NCI-H446 (cell line): Measurements from ENCODE around the gene LYPD6.
"Not testable (repeated sequence)": the region's sequence is repeated elsewhere in the genome, so short reads cannot be mapped to it uniquely, and the experiment has no call there.

Experiments used
- DNase-seq, 2 experiments: peaks; one replicate each; lab custom pipeline; 2025; lab: John Stamatoyannopoulos, UW

Gene LYPD6

DNA sequence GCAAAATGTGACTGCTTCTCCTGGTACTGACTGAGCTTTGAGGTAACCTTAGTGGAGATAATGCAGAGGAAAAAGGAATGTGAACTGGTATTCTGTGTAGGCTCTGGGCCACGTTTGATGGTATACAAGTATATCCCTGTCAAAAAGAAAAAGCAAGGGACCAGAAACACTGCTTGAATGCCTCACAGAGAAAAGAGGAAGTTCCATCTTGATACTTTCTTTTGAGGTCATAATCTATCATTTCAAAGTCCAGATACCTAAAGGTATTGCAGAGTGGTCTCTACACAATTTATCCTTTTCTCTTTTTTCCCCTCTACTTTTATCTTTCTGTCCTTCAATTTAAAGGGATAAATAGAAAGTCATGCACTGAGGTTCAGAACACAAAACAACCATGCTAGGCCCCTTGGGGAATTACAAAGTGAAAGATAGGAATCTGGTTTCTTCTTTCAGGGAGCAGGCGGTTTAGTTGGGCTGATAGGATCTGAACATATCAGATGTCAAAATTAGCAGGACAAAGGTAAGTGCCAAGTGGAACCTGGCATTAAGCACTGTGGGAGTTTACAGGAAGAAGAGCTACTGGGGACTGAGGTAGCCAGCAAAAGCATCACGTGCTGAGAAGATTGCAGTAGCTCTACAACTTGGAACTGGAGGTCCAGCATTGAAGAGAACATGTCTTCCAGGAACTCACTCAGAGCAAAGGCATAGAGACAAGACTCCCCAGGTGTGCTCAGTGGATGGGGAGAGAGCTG is 121.2 kb downstream of the LYPD6 start:
- DNase-seq = no peak

DNA sequence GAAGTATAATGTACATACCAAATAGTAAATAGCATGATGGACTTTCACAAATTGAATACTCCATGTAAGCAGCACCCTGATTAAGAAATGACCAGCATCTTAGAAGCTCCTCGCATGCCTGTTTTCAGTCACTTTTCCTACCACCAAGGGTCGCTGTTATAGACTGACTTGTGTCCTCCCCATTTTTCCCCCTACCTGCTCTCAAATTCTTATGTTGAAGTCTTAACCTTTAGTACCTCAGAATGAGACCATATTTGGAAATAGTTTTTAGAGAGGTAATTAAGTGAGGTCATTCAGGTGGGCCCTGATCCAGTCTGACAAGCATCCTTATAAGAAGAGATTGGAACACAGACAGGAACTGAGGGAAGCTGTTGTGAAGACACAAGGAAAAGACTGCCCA is 125.9 kb downstream of the LYPD6 start:
- no peak for DNase-seq

DNA sequence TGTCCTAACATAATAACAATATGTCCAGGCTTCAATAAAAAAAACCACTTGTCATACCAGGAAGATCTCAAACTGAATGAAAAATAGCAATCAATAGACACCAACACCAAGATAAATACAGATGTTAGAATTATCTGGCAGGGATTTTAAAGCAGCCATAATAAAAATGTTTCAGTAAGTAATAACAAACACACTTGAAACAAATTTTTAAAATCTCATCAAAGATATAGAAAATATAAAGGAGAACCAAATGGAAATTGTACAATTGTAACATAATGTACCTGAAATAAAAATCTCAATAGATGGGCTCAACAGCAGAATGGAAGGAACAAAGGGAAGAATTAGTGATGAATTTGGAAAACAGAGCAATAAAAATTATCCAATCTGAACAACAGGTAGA is 128.1 kb downstream of the LYPD6 start:
- DNase-seq = no peak

DNA sequence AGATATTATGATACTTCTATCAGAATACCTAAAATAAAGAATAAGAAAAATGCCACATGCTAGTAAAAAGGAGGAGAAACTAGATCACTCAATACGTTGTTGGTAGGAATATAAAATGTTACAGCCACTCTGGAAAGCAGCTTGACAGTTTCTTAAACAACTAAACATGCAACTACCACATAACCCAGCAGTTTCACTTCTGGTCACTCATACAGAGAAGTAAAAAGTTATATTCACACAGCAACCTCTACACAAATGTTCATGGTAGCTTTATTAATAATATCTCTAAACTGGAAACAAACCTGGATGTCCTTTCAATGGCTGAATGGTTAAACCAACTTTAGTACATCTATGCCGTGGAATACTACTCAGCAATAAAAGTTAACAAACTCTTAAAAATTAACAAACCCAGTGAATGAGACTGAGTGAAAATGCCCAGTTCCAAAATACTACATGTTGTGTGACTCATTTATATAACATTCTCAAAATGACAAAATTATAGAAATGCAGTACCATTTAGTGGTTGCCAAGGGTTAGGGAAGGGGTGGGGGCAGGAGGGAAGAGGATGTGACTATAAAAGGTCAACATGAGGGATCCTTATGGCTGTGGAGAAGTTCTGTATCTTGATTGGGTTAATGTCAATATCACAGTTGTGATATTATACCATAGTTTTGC is 133.1 kb downstream of the LYPD6 start:
- DNase-seq = no peak

DNA sequence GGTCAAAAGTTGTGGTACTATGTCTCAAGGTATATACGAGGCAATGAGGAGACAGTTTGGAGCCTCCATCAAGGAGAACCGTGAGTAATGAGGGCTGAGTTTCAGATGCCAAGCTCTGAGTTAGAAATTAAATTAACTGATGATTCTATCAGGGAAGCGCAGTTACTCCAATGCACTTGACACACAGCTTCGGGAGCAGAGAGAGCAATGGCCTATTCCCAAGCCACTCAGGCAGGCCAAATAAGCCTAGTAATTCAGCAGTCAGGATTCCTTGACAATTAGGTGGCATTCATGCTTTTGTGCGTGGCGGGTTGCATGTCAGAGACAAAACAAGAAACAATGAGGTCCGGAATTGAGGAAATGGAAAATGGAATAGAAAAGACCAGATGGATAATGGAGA is 134.0 kb downstream of the LYPD6 start:
- no peak for DNase-seq

DNA sequence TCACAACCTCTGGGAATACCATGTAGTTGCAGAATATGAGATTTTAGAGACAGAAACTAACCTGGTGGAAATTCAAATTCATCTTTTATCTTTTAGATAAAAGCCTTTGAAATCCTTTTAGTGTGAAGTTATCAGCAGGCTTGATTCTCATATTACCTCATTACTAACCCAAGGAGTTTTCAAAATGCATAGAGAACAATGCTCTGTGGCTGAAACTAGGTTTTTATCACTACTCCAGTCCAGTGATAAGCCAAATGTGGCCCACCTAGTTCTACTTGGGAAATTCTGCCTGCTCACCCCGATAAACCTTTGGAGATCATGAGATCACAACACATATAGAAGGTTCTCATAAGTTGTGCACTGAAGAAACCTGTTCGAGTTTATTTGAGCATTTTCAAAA is 135.5 kb downstream of the LYPD6 start:
- no peak for DNase-seq

DNA sequence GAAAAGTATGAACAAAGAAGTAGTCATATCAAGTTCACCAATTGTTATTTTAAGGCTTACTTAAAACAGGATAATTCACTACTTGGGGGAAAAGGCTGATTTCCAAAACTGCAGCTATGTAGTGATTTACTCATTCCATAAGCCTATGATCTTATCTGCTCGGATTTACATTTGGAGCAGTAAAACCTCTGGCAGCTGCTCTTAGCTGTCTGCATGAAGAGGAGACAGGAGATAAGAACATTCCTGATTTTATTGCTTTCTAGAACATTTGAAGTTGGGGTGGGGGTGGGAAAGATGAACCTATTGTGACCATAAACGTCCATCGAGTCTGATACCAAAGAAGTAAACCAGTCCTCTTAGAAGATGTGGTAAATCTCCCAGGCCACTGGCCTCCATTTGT is 136.2 kb downstream of the LYPD6 start:
- DNase-seq = no peak

DNA sequence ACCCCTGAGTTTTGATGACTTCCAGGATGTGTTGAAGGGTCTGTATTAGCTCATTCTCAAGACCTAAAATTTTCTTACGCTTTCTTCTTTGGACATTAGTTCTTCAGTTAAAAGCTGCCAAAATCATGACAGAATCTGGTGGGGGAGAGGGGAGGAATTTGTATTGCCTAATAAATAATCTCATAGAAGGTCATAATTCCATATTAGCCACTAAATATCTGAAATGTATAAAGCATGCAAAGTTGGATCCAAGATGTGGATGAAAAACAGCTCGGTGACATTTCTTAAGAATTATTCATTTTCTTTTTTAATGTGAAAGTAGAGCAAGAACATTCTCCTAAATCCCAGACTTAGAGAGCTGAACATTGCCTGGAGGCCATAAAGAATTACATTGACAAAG is 137.0 kb downstream of the LYPD6 start:
- DNase-seq = no peak

DNA sequence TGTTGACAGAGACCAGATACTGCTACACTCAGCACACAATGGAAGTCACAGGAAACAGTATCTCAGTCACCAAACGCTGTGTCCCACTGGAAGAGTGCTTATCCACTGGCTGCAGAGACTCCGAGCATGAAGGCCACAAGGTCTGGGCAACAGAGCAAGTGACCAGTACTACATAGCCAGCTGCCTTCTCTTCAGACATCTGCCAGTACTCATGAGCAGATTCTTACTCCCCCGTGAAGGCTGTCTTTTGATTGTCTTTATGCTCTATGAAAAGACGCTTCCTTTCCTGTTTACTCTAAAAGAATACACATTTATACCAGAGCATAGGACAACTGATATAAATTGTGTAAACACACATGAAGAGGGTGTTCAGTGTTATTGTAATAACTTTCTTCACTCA is 138.2 kb downstream of the LYPD6 start:
- no peak for DNase-seq

DNA sequence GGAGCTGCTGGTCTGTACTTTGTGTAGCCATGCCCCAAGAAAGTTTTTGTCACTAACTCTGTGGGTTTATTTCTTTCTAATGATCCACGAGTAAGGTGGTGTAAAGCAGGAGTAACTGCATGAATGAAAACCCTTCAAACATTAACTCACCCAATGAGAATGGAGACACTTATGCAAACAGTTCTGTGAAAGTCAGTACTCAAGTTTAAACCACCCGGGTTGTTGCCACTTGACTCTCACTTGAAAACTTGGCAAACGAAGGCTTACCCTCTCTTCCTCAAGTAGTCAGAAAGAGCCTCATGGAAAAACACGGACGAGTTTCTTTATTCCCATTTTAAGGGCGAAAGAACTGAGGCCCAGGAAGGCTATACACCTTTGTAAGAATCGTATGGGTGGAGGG is 139.7 kb downstream of the LYPD6 start:
- DNase-seq = no peak

DNA sequence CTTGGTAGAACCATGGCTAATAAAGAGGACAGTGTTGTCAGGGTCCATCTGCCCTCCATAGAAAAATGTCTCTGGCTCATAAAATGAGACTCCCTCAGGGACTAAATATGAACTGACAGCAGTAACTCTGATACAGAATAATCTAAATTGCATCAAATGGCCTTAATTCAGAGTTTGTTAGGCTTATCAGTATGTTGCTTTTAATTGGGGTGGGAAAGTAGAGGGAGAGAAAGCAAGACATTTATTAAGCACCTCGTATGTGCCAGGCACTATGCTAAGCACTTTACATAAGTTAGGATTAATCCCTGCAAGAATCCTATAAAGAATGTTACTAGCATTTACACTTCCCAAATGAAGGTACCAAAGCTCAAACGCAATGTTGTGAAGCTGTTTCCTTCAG is 142.0 kb downstream of the LYPD6 start:
- DNase-seq = no peak

DNA sequence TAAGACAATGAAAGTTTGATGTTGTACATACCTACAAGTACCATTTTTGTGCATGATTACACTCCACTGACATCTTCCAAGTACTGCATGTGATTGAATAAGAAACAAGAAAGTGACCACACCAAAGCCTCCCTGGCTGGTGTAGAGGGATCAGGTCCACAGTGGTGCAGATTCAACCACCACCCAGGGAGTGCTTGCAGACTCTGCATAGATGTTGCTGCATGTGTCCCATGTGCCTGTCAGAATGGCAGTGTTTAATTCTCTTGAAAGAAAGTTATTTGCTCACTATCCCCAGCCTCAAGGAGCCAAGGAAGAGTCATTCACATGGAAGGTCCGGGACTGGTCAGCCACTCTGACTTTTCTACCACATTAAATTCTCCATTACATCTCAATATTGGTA is 142.7 kb downstream of the LYPD6 start:
- no peak for DNase-seq

DNA sequence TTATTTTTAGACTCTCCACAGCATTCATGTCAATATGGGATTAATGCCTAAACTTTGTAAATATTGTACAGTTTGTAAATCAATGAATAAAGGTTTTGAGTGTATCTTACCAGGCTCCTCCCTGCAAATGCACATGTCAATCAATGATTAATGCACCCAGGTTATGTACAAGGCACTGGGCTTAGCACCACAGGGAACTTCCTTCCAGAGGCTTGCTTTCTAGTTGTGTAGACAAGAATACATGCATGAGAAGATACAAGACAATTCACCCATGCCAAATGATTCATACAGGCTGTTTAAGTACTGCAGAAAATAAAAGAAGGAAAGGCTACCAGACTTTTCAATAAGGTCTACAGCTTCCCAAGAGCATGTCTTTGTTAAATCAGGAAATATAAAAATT is 143.1 kb downstream of the LYPD6 start:
- DNase-seq = no peak

DNA sequence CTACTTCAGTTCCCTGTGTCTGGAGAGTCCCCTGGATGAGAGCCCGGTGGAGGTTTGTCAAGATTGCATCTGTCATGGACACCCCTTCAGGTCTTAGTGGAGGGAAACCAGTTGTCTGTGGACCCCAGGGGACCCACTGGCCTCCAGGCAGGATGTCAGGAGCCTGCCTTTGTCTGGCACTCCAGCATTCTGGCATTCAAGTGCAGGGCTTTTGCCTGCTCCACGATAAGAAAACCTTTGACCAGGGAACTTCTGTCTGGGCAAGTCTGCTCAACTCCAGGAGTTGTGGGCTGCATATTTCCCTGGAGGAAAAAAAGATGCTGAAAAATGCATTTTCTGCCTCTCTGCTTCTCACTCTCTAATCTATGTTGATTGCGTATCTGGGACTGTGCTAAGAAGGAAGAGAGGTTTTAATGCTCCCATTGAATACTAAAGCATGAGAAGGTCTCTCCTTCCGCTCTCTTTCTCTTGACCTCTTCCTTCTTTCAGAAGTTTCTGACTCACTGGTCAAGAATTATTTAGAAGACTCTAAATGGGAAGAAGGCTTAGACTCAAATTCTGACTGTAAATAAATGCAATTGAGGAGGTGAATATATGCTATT is 152.7 kb downstream of the LYPD6 start:
- DNase-seq = no peak

DNA sequence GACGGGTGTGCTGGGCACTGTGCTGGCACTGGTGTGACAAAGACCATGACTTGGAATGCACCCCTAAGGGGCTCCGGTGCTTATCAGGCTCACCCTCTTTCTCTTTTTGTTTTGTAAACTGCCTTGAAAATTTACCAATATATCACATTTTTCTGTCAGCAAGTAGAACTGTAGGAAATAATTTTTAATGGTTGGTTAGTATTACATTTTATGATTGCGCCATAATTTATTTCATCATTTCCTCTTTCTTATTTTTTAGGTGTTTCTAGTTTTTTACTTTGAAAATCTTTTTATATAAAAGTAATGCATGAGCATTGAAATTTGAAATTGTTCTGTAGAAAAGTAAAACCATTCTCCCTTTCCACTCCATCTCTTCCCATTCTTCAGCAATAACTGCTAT is 156.3 kb downstream of the LYPD6 start:
- DNase-seq = no peak

DNA sequence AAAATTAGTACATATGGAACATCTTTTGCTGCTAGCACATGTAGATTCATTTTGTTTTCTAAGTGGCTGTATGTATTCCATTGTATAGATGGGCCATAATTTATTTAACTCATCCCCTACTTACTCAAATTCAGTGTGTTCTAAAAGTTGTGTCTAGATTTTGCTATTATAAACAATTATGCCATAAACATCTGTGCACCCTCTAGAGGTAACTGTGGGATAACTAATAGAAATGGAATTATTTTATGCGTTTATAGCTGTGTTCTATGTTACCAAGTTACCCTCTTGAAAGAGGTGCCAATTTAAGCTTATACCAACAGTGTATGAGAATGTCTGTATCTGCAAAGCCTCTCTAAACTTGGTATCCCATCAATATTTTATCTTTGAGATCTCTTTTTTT is 156.8 kb downstream of the LYPD6 start:
- DNase-seq = no peak

DNA sequence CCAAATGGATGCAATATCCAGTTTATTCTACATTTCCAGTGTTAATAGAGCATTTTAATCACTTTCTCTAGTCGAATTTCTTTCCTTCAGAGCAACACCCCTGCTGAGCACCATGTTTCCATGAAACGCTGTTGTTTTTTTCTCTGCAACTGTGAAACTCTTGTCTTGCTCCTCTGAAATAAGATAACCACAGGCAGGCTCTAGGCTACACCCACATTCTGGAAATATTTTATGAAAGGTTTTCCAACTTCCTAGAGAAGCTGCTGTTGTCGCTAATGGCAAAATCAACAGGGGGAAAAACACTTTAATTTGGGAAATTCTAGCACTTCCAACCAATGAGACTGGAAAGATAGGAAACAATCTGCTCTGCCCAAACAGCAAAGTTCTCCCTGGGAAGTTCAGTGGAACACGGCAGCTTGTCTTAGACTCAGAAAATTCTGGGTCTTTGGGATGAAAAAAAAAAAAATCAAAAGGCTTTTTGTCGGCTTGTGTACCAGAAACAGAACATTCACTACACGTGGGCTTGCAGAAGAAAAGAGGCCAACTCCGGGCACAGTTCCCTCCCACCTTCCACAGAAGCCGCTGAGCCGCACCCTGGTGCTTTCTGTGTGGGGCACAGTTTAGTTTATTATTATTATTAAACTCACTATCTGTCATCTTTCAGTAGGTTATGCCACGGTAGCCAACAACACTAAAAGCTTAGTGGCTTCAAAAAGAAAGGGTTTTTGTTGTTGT is 158.5 kb downstream of the LYPD6 start:
- DNase-seq = no peak

DNA sequence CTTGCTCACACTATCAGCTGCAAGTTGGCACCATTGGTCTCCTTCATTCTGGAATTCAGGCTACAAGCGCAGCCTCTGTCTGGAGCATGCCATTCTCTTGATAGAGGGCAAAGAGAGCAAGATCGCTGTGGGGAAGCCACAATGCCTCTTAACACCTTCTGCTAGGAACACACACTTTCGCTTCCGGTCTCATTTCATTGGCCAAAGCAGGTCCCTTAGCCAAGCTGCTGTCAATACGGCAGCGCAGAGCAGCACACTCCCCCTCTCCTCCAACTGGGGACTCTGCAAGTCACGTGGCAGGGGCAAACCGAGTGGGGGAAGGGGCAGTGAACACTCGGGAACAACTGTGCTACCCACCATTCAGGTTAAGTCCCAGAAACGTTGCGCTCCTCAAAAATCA is 159.1 kb downstream of the LYPD6 start:
- DNase-seq = no peak

DNA sequence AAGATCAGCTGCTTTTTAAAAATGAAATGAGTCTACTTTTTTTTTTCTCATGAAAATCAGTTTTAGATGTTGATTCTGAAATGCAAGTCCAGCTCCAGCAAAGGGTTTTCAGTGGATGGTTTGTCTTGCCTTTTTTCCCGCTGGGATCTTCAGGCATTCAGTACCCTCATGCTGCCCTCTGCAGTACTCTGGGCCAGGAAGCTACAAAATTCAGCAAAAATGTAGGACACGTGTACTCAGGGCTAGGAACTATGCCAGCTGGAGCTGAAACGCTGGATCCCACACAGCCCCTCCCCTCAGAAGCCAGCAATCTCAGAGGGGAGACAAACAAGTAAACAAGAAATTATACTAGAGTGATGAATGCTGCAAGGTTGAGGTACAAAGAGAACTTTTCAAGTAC is 159.9 kb downstream of the LYPD6 start:
- peak in 1 of 2 experiments; percentile 38 for DNase-seq

DNA sequence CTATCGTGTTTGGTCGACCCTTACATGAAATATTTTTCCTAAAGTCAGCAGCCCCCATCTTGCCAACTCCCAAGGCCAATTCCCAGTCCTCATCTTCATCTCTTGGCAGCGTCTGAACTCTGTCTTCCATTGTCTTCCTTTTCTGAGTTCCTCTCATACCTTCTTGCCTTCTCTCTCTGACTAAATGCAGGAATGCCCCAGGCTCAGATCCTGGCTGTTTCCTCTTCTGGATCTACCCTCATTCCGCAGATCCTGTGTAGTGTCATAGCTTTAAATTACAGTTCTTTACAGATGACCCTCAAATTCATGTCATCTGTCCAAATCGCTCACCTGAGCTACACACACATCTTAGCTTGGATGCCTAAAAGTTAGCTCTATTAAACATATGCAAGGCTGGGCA is 162.5 kb downstream of the LYPD6 start:
- no peak for DNase-seq

DNA sequence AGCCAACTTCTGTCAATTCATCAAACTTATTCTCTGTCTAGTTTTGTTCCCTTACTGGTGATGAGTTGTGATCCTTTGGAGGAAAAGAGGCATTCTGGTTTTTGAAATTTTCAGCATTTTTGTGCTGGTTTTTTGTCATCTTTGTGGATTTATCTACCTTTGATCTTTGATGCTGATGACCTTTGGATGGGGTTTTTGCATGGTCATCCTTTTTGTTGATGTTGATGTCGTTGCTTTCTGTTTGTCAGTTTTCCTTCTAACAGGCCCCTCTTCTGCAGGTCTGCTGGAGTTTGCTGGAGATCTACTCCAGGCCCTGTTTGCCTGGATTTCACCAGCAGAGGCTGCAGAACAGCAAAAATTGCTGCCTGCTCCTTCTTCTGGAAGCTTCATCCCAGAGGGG is 168.8 kb downstream of the LYPD6 start:
- not testable (repeated sequence) for DNase-seq

DNA sequence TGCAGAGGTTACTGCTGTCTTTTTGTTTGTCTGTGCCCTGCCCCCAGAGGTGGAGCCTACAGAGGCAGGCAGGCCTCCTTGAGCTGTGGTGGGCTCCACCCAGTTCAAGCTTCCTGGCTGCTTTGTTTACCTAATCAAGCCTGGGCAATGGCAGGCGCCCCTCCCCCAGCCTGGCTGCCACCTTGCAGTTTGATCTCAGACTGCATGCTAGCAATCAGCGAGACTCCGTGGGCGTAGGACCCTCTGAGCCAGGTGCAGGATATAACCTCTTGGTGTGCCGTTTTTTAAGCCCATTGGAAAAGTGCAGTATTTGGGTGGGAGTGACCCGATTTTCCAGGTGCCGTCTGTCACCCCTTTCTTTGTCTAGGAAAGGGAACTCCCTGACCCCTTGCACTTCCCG is 176.4 kb downstream of the LYPD6 start:
- not testable (repeated sequence) for DNase-seq

DNA sequence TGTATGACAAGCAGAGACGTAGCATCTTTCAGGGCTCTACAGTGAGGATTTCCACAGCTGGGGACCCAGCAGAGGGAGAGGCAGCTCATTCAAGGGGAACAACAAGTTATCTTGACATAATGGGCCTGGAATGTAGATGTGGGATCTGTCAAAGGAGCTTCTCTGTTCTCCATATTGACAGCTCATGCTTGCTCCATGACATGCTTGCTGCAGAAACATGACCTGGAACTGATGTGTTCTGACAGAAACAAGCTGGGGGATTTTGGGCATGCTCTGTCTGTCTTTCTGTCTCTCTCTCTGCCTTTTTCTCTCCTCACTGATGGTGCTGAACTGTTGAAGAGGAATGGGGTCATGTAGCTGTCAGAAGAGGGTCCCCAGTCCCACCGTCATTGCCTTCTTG is 177.6 kb downstream of the LYPD6 start:
- no peak for DNase-seq
